HG02870 (cell line): ENCODE data around the gene CEP128.

Experiments
- ATAC-seq: cut with Tn5 transposase; IDR thresholded peaks from one replicate; pipeline ENCODE4 v1.9.1; 2021; ENCODE audit warnings: mild to moderate bottlenecking, moderate library complexity; ENCODE audit not compliant: unreplicated experiment

CEP128 gene

DNA sequence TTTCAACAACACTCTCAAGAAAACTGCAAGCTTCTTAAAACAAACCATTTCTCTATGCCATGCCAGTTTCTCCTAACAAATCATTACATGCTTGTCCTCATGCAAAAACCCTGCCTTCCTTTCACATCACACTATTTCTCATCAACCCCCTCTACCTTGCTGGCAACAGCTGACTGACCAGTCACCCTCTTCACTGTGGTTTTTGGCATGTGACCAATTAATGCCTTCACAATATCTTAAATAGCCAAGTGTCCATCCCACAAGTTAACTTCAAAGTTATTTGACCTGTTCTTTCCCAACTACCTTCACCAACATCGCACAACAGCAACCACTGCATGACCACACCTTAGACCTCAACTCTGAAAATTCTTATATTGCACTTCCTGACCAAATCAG is 159.6 kb downstream of the CEP128 start:
- no peak for ATAC-seq

- ATAC-seq: no peak
Observed at GRCh38 chr14:80780500-80780899, 161.0 kb downstream of the CEP128 start.

- ATAC-seq: peak; percentile 80
Observed at GRCh38 chr14:80776657-80777056, 164.9 kb downstream of the CEP128 start.

DNA sequence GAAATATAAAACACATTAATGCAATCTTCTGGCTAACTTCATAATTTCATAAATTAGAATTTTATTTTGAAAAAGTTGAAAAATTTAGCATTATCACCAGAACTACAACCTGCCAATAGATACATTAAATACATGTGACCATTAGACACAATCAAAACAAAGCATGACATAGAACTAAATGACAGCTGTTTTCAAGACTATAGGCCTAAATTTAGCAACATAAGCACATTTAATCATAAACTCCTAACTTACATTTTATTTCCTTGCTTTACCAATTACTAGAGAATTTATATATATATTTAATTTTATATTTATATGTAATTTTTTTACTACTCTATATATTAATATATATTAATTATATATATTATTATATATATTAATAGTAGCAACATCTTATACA is 165.4 kb downstream of the CEP128 start:
- no peak for ATAC-seq

DNA sequence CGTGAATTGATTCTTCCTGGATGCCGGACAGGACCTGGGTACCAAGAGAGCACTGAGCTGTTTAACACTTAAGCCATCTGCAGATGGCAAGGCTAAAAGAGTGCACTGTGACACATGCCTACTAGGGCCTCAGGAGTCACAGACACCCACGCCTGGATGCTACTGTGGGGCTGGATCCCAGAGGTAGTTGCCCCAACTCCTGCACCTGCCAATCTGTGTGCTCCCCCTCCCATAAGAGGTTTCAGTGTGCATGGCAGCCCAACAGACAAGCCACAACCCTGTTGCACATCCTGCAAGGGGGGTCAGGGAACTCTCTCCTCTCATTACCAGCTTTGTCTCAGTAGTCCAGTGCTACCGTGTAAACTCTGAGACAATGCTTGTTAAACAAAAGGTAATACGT is 169.0 kb downstream of the CEP128 start:
- no peak for ATAC-seq

DNA sequence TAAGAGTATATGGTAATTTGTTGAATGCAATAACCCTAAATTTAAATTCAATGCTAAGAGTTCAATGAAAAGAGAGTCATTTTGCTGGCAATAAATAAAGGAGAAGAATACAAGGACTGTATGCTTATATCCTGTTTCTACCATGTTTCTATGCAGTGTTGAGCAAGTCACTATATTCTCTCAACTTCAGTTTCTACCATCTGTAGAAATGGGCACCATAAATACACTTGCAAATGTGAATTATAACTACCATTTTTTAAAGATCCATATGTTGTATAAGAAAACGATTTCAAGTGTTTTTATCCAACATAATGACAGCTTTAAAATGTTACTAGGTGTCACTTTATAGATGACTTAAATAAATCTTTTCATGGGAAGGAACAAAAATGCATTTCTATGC is 170.3 kb downstream of the CEP128 start:
- no peak for ATAC-seq

DNA sequence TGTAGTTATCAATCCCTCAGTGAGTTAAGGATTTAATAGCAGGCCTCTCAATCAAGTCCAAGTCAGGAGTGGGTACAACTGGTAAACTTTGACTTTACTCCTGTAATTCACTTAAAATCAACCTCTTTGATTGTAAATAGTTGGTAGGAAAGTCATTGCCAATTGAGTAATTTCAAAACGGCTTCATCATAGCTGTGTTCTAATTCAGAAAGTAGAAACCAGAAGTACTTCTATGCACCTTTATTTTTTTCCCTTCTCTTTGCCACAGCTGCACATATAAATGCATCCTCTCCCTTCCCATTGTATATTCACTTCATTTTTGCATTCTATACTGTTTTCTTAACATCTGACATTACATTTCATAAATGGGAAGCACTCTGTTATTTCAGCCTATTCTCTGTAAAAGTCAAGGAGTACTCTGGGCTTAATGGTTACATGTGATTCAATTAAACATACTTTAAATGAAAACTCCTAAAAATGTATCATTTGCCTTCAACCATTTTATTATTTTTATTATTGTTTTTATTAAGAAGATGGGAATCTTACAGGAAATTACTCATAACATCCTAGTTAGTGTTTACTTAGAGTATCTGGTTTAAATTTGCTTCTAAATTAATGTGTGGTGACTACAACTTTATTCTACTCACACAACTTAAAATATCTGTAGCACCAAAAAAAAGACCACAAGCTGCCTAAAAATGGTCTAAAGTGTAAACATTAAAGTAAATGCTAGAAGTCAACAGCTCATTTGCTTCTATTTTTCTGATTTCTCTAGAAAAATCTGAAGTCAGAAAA is 171.2 kb downstream of the CEP128 start:
- ATAC-seq: no peak

- no peak for ATAC-seq
Observed at GRCh38 chr14:80768646-80769045, 172.9 kb downstream of the CEP128 start.

GRCh38 chr14:80764921-80765507 is 176.5 kb downstream of the CEP128 start:
- ATAC-seq: no peak

DNA sequence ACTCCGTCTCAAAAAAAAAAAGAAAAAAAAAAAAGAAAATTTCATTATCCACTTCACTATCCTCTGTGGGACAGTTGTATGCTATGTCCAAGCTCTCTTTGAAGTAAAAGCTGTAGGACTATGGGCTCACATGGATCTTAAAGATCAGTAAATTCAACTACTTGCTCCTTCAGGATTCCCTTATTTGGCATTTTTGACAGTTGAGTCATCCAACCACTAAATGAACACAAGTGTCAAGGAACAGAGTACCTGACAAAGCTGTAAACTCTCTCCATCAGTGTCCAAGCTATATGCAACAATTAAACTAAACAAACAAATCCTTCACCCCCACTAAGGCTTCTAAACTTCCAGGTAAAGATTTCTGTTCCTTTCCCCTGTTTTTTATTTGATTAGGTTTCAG is 177.0 kb downstream of the CEP128 start:
- no peak for ATAC-seq

DNA sequence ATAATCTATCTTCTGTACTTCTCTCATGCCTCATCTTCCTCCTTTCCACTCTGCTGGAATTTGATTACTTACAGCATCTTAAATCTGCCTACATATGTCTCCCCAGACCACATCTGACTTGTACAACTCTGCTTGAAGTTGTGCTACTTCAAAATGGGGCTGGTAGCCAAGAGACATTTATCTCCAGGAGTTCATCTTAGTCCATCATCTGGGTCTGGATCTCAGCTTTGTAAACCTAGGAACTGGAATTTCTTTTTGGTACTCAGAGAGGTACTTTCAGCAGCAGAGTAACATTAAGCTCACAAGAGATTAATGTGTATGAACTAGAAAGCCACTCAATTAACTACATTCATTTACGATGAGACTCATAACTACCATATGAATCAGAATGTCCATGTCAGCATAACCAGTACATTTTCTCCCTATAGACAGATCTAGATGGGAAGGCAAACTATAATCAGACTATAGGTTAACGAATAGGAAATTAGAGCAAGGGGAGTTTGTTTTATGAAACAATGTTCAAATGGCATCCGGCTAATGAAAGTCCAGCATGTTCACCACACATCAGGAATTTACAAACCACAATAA is 178.8 kb downstream of the CEP128 start:
- no peak for ATAC-seq

- no peak for ATAC-seq
Observed at GRCh38 chr14:80754696-80755095, 186.8 kb downstream of the CEP128 start.

GRCh38 chr14:80751285-80751684 is 190.3 kb downstream of the CEP128 start:
- no peak for ATAC-seq

DNA sequence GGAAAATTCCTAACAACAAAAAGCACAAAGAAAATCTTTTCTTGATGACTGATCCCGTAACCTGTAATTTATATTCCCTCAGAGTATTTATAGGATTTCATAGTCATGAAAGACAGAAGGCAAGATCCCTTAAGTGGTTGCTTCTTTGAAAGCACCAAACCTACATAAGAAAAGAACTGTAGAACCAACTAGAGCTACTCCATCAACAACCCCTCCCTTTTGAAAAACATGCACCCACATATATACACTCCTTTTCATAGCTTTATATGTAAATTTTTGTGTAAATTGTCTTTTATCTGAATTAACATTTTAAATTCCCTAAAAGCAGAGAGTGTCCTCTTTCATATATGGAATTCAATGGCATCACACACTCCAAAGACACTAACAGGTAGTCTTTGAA is 215.3 kb downstream of the CEP128 start:
- no peak for ATAC-seq

- ATAC-seq: no peak
Observed at GRCh38 chr14:80718940-80719339, 222.6 kb downstream of the CEP128 start.

- ATAC-seq: no peak
Observed at GRCh38 chr14:80714474-80714873, 227.1 kb downstream of the CEP128 start.

GRCh38 chr14:80713076-80713850 is 228.3 kb downstream of the CEP128 start:
- no peak for ATAC-seq

- ATAC-seq: no peak
Observed at GRCh38 chr14:80705241-80705980, 236.1 kb downstream of the CEP128 start.

GRCh38 chr14:80700601-80701000 is 240.9 kb downstream of the CEP128 start:
- ATAC-seq: no peak

GRCh38 chr14:80699861-80700260 is 241.7 kb downstream of the CEP128 start:
- peak; percentile 33 for ATAC-seq

GRCh38 chr14:80698974-80699373 is 242.6 kb downstream of the CEP128 start:
- ATAC-seq: no peak
